HG03439 (cell line): ENCODE results near the gene CHST15.
"Not testable (repeated sequence)": the region's sequence is repeated elsewhere in the genome, so short reads cannot be mapped to it uniquely, and the experiment has no call there.

Source experiments
- ATAC-seq: cut with Tn5 transposase; IDR thresholded peaks from one replicate; pipeline ENCODE4 v1.9.1; 2021; ENCODE audit warnings: mild to moderate bottlenecking, moderate library complexity; ENCODE audit not compliant: unreplicated experiment

CHST15 gene

GRCh38 chr10:124047427-124048152 lies 45.8 kb downstream of the CHST15 start:
- ATAC-seq, result no peak

- no peak for ATAC-seq
These were observed 47.5 kb downstream of the CHST15 start for GRCh38 chr10:124045801-124046355.

- no peak for ATAC-seq
These were observed 48.1 kb downstream of the CHST15 start for GRCh38 chr10:124045276-124045675.

GRCh38 chr10:124044143-124044862 lies 49.1 kb downstream of the CHST15 start:
- no peak for ATAC-seq

- ATAC-seq, result no peak
These were observed 49.9 kb downstream of the CHST15 start for GRCh38 chr10:124043310-124044142.

GRCh38 chr10:124042656-124043309 lies 50.6 kb downstream of the CHST15 start:
- ATAC-seq, result no peak

- no peak for ATAC-seq
These were observed 51.5 kb downstream of the CHST15 start for GRCh38 chr10:124041675-124042445.

- no peak for ATAC-seq
These were observed 52.8 kb downstream of the CHST15 start for GRCh38 chr10:124040451-124041188.

- no peak for ATAC-seq
These were observed 53.9 kb downstream of the CHST15 start for GRCh38 chr10:124039483-124040013.

- ATAC-seq, result no peak
These were observed 55.6 kb downstream of the CHST15 start for GRCh38 chr10:124037784-124038183.

GRCh38 chr10:124037286-124037685 lies 56.1 kb downstream of the CHST15 start:
- ATAC-seq, result no peak

GRCh38 chr10:124036746-124037145 lies 56.7 kb downstream of the CHST15 start:
- ATAC-seq, result no peak

- ATAC-seq, result peak; percentile 99
These were observed 57.4 kb downstream of the CHST15 start for GRCh38 chr10:124035928-124036558.

GRCh38 chr10:124035306-124035927 lies 58.0 kb downstream of the CHST15 start:
- no peak for ATAC-seq

- ATAC-seq, result not testable (repeated sequence)
These were observed 58.7 kb downstream of the CHST15 start for GRCh38 chr10:124034576-124035305.

- ATAC-seq, result no peak
These were observed 59.5 kb downstream of the CHST15 start for GRCh38 chr10:124033887-124034218.
